Posterior cingulate gyrus (tissue), 11 donors: ENCODE data around the gene VDAC1.

Experiments used
- DNase-seq, 10 donors: peaks; one replicate each; pipeline versions ENCODE4 v3.0.0 to v3.0.0-alpha.2; 2020 to 2021; ENCODE audit warnings: mixed read lengths in 3 of 10
- intact Hi-C: fragments of 100-400 bp; cut with DNase I; formaldehyde crosslinking; loops from one replicate; pipeline ENCODE4 v1.15.1; 2023

VDAC1 gene

DNA sequence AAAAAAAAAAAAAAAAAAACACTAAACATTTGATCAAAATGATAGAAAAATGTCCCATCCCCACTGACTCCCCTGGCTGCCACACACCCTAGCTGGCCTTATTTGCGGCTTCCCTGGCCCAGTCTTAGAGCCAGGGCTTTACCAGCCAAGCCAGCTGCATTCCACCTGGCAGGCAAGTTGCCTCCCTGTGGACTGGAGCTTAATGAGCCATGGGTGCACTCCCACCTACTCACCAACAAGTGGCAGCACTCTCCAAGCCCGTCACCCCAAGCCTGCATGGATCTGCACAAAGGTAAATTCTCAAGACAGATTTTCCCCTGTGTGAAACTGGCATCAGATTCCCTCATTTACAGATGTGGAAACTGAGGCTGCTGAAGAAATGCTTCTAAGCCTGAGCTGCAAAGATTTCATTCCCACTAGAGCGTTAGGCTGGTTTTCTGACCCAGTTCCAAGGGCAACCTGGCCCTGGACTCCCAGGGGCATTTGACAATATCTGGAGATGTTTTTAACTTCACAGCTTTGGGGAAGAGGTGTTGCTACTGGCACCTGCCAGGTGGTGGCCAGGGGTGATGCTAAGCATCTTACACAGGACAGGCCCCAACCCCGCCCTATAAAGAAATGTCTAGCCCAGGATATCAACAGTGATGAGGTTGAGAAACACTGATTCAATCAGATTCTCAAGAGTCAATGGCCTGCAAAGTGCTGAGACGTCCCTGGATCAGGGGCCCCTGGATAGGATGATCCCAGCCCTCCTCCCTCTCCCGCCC, 21.9 kb upstream of the VDAC1 start:
- intact Hi-C loops, result no loop called here
- DNase-seq, result peak in 2 of 10 donors; percentile 17 to 80

DNA sequence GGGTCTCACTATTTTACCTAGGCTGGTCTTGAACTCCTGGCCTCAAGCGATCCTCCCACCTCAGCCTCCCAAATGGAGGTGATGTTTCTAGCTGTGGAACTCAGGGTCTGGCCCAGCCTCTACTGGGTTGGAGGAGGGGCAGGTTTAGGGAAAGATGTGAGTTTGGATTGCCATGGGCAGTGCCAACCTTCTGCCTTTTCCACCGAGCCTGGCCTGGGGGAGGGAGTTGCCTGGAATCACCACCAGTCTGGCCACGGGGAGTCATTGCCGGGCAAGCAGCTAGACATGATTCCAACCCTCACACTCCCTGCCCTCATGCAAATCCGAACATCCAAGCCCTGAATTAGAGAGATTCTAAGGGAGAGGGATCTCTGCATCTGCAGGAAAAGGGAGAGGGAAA, 21.0 kb upstream of the VDAC1 start:
- intact Hi-C loops, result no loop called here
- DNase-seq, result peak in 1 of 10 donors; percentile 69

GRCh38 chr5:134024811-134025210, 20.0 kb upstream of the VDAC1 start:
- intact Hi-C loops, result no loop called here
- peak in 1 of 10 donors; percentile 49 for DNase-seq

- no peak for DNase-seq
- intact Hi-C loops, result no loop called here
Measured at GRCh38 chr5:134022333-134022732, 17.6 kb upstream of the VDAC1 start.

DNA sequence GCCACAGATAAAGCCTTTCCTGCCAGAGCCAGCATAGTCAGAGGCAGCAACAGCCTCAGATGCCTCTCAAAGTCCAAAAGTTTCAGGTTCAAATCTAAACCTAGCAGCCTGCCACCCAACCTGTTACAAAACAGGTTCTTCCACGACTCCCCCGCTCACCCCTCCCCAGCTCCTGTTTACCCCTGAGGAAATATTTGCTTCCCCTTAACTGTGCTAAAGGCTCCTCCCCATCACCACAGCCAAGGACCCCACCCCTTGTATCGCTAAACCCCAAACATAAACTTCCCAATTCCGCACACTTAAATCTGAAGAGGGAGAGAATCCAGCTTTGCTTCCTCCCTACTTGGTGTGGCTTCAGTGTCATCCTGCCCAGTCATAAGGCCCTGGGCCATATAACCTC, 15.4 kb upstream of the VDAC1 start:
- no peak for DNase-seq
- intact Hi-C loops, result no loop called here

DNA sequence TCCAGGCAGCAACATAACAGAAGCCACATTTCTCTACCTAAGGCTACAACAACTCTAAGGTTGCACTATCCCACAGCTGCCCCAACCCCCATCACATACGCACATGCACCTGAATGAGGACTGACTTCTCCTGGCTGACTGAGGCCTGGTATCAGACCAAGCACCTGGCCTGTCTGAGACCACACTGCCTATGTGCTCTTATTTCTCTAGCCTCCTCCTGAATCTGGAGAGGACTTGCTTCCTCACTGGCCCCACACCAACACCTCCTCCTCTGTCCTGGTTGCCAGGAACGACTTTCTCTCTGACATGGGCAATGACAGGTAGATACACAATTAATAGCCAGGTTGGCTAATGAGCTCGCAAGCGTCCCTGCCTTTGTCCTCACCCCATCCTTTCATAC, 14.9 kb upstream of the VDAC1 start:
- intact Hi-C loops, result no loop called here
- peak in 1 of 10 donors; percentile 22 for DNase-seq

DNA sequence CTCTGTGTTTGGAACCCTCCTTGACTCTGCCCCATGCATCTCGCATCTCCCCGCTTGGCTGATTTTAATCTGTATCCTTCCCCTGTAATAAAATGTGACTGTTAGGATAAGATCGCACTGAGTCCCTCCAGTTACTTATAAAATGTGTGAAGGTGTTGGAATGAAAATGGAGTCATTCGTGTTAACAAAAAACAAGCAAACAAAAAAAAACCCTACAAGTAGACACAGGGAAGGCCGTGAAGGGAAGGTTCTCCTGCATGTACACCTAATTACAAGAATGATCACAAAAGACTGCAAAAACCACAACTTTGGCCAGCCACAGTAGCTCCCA, 14.2 kb upstream of the VDAC1 start:
- no peak for DNase-seq
- intact Hi-C loops, result no loop called here

DNA sequence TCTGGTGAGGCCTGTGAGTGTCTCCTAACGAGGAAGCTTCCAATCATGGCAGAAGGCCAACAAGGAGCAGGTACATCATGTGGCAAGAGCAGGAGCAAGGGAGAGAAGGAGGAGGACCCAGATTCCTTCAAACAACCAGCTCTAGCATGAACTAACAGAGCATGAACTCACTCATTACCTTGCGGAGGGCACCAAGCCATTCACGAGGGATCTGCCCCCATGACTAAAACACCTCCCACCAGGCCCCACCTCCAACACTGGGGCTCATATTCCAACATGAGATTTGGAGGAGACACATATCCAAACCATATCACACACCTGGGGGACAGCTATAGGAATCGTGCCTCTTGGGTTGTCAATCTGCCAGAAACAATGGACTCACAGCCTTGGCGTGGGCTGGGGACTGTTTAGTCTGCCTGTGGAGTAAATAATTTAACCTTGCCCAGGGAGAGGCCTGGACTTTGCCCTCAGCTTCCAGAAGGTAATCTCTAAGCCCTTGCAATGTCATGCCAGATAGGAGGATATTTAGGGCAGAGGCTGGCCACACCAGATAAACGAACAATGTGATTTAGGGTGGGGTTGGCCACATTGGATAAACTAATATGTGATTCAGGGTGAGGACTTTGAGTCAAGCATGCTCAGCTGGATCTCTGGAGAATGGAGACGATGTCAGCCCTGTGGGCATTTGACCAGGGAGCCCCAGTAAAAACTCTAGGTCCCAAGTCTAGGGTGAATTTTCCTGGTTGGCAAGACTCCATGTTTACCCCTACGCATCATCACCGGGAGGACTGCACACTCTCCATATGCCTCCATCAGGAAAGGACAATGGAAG, 13.6 kb upstream of the VDAC1 start:
- DNase-seq, result peak in 1 of 10 donors; percentile 11
- intact Hi-C loops, result no loop called here

DNA sequence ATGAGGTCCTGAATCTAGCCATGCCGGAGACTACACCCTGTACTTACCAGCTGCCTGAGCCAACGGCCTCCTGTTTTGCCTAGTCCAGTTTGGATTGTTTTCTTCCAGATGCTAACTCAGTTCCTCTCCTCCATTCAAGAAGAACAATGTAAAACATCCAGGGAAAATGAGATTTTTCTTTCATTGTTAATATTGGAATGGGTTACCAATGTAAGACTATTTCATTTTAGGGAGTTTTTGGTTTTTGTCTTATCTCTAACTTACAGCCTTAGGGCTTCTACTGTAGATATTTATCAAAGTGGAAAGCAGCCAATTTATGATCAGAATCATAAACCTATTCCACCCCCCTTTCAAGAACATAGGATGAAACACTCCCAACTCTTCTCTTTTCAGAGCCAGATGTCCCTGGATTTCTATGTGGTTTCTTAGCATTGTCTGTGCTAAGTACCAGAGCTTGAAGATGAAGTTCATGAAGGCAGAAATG, 3.5 kb upstream of the VDAC1 start:
- intact Hi-C loops, result no loop called here
- DNase-seq, result no peak

GRCh38 chr5:134007581-134008265, 2.9 kb upstream of the VDAC1 start:
- peak in 1 of 10 donors; percentile 36 for DNase-seq
- intact Hi-C loops, result no loop called here

DNA sequence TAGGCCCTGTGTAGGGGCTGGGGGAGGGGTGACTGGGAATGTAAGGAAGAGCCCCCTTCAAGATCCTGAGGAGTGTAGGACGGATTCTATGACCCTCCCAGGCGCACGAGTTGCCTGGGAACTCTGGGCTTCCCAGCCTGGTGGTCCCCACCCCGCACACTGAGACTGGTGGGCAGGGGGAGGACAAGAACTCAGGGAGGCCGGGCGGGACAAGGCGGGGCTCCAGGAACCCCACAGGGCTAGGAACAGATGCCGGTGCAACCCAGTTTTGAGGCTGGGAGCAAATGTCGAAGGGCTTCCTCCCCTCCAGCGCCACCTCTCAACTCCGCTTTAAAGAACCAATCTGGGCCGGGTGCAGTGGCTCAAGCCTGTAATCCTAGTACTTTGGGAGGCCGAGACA, 1.3 kb upstream of the VDAC1 start:
- DNase-seq, result peak in 1 of 10 donors; percentile 68
- intact Hi-C loops, result no loop called here

DNA sequence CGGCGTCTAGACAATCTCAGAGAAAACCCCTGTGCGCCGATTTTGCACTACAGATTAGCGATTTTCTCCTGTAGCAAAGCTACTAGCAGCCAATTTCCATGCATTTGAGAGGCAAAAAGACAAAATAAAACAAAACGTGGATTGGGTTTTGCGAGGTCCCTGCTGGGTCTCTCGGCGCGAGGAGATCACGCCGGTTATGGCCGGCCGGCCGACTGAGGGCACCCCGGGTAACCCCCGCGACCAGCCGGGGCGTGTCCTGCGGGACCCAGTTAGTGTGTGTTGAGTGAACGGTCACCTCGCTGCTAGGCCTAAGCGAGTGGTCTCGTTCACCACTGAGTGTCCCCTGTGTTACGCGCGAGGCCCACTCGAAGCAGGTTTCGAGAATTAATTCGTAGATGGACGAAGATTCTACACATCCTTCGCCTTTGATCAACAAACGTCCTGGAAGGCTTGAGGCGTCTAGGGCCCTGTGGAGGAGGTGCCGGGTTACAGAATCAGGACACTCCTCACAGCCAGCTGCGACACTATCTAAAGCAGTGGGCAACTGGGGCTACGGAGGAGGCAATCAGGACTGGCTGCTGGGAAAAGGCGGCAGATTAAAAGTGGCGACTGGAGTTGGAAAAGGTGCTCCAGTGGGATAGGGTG, 764 bp upstream of the VDAC1 start:
- peak in 3 of 10 donors; percentile 18 to 88 (median 80) for DNase-seq
- intact Hi-C loops, result loop anchor here (2.0 kb wide), 1 partner anchor 37 kb away; the partner anchor contains the start of gene C5orf15

GRCh38 chr5:134003817-134004625, 754 bp downstream of the VDAC1 start:
- DNase-seq, result peak; percentile 28 to 92 (median 52)
- intact Hi-C loops, result loop anchor here (2.0 kb wide), 1 partner anchor 35 kb away; the partner anchor contains the start of gene C5orf15

DNA sequence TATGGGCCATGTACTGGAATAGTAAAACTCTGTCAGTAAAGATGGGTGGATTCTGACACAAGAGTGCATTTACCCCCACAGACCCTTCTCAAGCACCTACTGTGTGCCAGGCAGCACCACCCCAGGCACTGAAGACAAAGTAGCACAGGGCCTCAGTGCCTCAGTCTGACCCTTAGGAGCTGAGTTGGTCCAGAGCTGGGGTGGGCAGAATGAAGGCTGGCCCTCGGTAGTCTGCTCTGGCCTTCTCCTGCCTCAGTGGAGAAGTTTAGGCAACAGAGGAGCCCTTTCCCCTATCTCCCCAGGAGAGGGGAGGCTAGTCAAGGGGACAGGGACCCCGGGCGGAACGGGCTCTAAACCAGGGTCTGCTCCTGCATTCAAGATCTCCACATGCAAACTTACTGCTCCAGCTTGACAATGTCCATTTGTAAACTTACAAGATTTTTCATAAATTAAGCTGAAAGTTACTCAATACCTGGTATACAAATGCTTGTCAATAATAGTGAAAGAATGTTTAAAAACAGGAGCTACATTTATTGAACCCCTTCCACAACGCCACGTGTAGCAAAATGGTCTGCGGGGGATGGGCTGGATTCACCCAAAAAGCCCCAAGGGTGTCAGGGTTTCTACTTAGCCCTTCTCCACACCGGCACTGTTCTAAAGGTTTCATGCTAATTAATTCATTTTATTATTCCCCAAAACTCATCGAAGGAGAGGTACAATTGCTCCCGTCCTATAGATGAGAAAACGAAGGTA, 1.5 kb downstream of the VDAC1 start:
- peak in 1 of 10 donors; percentile 52 for DNase-seq
- intact Hi-C loops, result no loop called here

DNA sequence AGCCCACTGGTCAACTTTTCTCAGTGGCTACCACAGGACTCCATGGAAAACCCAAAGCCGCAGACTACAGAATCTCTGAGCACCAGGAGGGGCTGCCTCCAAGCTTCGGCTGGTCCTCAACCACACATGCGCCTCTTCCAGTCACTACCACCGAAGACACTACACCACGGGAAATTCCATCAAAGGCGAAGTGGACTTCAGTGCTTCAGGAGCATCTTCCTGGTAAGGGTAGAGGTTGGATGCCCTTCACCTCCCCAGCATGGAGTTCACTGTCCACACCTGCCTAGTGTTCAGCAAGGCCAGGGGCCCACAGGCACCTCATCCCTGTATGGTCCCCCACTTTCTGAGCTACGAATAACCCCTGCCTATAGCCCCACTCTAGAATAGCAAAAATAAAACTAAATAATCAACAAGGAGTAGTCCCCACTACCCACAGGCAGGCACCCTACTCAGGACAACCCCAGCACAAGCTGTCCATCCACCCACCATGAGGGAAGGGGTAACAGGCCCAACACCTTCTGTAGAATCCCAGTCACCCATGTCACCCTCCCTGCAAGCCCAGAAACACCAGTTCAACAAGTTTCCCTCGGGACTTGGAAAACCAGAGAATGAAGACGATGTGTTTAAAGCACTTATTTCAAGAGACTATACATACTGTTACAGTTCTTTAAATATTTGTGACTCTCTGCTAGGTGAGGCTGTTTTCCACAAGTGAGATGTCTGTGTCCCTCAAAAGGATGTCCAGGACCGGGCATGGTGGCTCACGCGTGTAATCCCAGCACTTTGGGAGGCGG, 2.6 kb downstream of the VDAC1 start:
- intact Hi-C loops, result no loop called here
- peak in 1 of 10 donors; percentile 18 for DNase-seq

DNA sequence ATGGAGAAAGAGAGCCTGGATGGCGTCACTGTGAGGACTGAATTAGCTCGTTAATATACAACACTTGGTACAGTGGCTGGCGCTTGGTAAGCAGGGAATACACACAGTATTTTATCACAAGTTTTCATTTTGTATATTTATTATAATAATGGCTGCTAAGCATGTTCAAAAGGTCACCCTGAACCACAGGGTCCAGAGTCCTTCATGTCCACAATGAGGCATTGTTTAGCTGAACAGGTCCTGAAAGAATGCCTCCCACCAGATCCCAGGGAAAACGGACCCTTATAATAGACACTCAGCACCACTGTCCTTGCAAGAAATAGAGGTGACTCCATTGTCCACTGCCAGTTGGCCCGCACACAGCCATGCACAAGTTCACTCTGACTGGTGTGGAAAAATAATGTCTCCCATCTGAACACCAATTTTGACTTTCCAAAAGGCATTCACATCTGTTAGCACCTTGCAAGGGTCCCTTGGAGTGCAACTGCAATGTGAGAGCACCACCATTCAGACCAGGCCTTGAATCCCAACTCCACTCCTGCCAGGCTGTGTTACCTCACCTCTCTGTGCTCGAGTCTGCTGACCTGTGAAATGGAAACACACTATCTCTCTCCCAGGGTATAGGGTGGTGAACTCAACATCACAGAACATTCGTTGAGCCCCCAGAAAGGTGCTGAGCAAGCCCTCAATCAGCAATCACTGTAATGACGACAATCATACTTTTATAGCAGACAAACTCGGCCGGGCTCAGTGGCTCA, 3.9 kb downstream of the VDAC1 start:
- intact Hi-C loops, result no loop called here
- peak in 1 of 10 donors; percentile 11 for DNase-seq

- DNase-seq, result peak in 1 of 10 donors; percentile 73
- intact Hi-C loops, result no loop called here
Measured at GRCh38 chr5:134000091-134000511, 4.7 kb downstream of the VDAC1 start.
